ENCODE measurements around the gene BBS10.
"Not testable (repeated sequence)": the region's sequence is repeated elsewhere in the genome, so short reads cannot be mapped to it uniquely, and the experiment has no call there.

BBS10 gene

DNA sequence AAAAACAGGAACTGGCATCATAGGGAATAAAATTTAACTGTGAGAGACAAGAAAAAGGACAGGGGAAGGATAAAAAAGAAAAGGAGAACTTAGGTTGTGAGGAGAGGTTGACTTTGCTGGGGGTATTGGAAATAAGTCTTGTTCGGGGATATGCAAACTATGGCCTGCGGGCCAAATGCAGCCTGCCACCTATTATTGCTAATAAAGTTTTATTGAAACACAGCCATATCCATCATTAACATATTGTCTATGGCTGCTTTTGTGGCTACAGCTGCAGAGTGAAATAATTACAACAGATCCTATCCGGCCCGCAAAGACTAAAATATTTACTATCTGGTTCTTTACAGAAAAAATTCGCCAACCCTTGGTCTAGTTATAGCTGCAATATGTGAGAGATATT lies 18.6 kb downstream of the BBS10 start:
- DNase-seq (ENCODE audit: low read depth in 2 of 2): no peak

DNA sequence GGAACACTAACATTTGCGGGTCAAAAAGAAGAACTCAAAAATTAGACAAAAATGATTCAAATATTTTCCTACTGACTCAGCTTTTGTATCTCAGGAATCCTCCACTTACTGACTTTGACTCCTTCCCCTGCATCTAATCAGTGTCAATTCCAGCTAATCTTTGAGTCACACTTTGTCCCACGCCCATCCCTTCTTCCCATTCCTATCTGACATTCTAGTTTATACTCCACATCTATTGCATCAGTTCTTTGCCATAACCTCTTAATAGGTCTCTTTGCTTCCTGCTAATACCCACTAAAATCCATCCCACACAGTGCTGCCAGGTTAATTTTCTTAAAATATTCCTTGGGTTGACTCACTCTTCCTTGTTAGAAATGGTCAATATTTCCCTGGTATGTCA lies 19.1 kb downstream of the BBS10 start:
- DNase-seq (ENCODE audit: low read depth in 2 of 2): no peak

DNA sequence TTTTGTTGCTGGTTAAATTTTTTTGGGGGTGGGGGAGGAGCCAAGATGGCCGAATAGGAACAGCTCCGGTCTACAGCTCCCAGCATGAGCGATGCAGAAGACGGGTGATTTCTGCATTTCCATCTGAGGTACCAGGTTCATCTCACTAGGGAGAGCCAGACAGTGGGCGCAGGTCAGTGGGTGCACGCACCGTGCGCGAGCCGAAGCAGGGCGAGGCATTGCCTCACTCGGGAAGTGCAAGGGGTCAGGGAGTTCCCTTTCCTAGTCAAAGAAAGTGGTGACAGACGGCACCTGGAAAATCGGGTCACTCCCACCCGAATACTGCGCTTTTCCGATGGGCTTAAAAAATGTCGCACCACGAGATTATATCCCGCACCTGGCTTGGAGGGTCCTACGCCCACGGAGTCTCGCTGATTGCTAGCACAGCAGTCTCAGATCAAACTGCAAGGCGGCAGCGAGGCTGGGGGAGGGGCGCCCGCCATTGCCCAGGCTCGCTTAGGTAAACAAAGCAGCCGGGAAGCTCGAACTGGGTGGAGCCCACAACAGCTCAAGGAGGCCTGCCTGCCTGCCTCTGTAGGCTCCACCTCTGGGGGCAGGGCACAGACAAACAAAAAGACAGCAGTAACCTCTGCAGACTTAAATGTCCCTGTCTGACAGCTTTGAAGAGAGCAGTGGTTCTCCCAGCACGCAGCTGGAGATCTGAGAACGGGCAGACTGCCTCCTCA lies 28.5 kb downstream of the BBS10 start:
- DNase-seq (ENCODE audit: low read depth in 2 of 2): not testable (repeated sequence)

DNA sequence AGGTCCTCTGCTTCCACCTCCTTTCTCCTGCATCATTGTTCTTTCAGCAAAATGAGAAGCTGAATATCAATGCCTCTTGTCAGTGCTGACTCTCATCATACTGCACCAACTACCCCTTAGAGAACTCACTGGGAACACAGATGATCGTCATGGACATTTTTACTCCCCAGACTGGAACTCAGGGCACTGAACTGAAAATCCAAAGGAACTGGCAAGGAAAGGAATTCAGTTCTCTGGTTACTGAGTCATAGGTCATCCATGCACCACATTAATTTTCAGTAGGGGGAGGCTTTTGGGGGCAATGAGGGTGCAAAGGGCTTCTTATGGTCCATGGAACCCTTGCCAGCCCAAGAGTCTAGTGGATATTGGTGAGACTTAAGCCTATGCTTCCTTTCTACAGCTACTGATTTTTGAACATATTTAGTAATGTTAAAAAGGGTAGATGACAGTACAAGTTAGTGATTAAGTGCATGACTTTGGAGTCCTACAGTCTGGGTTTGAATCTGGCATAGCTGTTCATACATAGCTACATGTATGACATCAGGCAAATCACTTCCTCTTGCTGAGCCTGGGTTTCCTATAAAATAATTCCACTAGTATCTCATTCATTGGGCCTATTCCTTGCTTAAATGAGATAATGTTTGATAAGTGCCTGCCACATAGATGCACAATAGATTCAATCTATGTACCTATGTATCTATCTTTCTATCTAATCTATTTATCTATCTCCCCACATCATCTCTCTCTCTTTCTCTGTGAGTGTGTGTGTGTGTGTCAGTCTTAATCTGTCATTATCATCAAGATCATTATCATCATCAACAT lies 29.2 kb downstream of the BBS10 start:
- DNase-seq (ENCODE audit: low read depth in 2 of 2): no peak

DNA sequence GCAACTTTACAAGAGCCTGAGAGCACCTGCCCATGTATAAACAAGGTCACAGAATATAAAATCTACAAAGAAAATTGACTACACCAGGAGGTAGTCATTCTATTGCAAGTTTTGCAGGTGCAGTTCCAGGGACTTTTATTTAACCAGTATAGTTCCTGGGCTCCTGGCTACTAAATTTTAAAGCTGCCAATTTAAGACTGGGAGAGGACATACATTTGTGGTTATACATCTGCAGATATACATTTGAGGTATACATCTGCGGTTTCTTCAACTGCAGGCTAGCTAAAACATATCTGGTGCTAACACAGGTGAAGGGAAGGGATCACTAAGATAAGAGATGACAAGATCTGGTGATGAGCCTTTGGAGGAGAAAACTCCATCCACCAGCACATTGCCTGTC lies 30.2 kb downstream of the BBS10 start:
- DNase-seq (ENCODE audit: low read depth in 2 of 2): no peak

DNA sequence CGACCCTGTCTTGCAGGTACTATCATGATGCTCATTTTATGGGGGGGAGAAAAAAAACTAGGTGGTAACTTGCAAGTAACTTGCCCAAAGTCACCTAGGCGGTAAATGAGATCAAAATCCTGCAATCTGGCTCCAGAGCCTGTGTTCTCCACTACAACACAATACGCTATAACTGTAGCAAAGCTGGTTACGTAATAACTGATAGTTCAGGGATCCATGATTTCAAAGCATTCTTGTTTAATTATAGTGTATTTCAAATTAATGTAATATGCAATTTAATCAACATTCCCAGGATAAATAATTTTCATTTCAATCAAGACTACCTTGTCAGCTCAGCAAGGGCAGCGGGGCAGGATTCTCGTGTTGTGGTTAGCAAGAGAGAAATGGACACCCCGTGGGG lies 31.7 kb downstream of the BBS10 start:
- no peak for DNase-seq (ENCODE audit: low read depth in 2 of 2)

DNA sequence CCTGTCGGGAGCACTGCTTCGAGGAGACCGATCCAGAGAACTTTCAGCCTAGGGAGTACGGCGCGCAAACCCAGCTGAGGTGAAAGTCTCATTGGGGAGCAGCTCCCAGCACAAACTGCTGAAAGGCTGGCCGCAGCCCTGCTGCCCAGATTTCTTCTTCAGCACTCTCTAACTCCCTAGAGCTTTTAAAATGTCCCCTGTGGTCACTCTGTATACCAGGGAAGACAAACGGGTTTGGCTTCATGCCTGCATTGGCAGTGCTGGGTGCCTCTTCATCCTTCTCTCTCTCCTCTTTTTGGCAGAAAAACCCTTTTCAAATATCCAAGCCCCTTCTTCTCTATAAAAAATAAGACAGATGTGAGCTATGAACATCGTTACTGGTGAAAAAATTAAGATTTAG lies 34.9 kb downstream of the BBS10 start:
- DNase-seq (ENCODE audit: low read depth in 2 of 2): no peak

DNA sequence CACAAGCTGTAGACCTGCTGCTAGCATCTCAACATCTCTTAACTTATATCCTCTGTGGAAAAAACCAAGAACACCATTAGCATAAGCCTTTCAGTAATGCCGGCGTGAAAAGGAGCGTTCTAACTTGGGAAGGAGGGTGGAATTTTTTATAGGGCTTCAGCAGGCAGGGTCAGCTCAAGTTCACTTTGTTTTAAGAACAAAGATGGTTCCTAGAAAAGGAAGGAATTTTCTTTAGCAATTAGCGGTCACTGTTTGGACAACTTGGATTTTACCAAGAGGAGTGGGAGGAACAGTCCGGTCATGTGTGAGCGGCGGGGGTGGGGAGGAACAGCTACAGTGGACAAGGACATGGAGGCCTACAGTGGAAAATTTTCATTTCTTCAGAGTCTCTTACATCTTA lies 35.9 kb downstream of the BBS10 start:
- DNase-seq (ENCODE audit: low read depth in 2 of 2): no peak

DNA sequence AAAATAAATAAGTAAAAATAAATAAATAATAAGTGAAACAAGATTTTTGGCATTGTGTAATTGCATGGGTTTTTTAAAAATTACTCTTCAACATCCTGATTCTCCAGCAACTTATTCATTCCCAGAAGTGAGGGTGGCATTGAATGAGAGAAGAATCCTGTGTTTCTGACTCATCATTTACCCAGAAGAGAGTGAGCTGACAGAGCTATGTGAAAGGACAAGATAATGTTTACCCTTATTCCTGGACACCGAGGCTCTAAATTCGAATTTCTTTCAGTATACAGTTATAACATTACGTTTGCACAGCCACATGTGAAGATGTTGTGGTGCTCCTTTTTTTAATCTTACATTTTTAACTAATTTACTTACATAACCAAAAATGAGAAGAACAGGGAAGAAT lies 36.4 kb downstream of the BBS10 start:
- DNase-seq (ENCODE audit: low read depth in 2 of 2): no peak

DNA sequence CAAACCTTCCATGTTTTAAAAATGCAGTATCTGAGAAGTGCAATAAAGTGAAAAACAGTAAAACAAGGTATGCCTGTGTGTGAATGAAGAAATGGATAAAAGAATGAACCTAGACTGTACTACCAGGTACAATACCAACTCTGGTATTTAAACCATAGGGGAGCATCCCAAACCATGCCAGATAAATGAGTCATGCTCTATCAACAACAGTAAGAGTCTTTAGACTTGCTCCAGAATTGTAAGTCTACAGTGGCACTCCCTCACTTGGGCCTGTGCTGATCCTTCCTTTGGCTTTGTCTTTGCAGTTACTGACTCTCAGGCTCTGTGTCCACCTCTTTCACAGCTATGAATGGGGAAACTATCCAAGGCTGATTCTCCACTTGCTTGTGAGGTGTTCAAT lies 38.1 kb downstream of the BBS10 start:
- DNase-seq (ENCODE audit: low read depth in 2 of 2): no peak

DNA sequence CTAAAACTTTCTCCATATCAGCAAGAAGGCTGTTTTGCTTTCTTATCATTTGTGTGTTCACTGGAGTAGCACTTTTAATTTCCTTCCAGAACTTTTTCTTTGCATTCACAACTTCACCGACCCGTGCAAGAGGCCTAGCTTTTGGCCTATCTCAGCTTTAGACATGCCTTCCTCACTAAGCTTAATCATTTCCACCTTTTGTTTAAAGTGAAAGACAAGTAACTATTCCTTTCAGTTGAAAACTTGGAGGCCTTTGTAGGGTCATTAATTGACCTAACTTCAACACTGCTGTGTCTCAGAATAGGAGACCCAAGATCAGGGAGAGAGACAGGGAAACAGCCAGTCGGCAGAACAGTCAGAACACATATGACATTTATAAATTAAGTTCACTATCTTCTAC lies 39.3 kb downstream of the BBS10 start:
- DNase-seq (ENCODE audit: low read depth in 2 of 2): no peak

DNA sequence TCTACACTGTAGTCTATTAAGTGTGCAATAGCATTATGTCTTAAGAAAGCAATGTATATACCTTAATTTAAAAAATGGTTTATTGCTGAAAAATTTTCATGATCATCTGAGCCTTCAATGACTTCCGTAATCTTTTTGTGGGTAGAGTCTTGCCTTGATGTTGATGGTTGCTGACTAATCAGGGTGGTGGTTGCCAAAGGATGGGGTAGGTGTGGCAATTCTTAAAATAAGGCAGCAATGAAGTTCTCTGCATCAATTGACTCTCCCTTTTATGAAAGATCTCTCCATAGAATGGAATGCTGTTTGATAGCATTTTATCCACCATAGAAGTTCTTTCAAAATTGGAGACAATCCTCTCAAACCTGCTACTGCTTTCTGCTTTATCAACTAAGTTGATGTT lies 41.1 kb downstream of the BBS10 start:
- DNase-seq (ENCODE audit: low read depth in 2 of 2): no peak

DNA sequence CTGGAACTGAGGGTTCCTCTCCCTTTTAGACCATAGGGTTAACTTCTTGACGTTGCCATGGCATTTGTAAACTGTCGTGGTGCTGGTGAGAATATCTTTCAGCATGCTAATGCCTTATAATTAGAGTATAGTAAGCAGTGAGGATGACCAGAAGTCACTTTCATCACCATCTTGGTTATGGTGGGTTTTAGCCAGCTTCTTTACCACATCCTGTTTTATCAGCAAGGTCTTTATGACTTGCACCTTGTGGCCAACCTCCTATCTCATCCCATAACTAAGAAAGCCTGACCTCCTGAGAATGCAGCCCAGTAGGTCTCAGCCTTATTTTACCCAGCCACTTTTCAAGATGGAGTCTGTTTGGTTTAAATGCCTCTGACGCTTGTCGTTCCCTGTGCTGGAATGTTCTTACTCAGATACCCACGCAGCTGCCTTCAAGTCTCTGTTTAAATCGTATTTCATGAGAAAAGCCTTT lies 44.2 kb downstream of the BBS10 start:
- DNase-seq (ENCODE audit: low read depth in 2 of 2): no peak

DNA sequence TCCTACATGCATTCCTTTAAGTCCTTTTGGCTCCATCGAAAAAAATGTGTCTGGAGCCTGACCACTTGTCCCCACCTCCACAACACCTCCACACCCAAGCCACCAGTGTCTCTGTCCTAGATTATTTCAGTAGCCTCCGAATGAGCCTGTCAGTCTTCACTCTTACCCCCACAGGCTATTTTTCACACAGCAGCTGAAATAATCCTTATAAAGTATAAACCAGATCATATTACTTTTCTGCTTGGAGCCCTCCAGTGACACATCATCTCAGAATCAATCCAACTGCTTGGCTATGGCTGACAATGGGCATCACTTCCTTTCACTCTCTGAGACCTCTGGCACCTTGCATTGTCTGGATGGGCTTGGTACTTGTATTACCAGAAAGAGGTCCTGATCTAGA lies 44.9 kb downstream of the BBS10 start:
- DNase-seq (ENCODE audit: low read depth in 2 of 2): no peak

DNA sequence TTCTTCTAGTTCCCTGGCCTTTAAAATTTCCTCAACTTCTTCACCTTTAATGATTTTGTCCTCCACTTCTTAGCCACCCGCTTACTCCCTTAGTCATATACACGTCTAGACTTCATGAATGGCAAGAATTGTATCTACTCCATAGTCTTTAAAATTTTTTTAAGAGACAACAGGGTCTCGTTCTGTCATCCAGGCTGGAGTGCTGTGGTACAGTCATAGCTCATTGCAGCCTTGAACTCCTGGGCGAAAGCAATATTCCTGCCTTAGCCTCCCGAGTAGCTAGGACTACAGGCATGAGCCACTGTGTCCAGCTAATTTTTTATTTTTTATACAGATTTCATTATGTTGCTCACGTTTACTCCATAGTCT lies 47.9 kb downstream of the BBS10 start:
- DNase-seq (ENCODE audit: low read depth in 2 of 2): no peak

DNA sequence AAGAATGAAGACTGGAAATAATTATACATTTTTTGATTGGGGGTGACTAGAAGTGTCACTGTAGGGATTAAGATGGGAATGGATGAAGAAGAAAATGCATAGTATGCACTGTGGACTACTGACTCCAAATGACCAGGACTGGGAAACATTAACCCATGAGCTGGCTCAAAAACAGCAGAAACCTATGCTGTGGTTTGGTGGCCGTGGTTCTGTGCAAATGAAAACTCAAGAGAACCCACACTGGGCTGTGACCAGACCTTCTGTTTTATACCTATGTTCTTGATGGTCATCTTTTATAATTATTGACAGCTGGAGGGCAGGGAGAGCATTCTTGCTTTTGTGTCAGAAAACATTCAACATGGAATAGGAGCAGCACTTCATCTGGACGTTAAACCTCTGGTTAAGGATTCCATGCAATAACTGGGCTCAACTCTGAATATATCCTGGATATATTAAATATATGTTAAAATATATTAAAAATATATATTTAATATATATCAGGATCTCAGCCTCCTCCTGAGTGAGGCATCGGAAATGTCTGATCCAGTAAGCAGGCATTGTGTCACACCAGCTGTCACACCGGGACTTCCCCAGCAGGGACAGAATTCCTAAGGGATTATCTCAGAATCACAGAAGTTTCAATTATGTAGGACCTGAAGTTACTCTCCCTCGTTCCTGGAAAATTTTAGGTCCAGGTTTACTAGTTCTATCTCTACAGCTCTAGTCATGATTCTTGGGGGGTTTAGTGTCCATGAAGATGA lies 48.5 kb downstream of the BBS10 start:
- DNase-seq (ENCODE audit: low read depth in 2 of 2): no peak

Data from stimulated activated CD4-positive, alpha-beta T cell treated with anti-CD3 and anti-CD28 coated beads, Interleukin-12 subunit alpha, Interleukin-12 subunit beta, amount 100 ng/mL, for 24 hours (primary cell).